ENCODE data around the gene ACSBG1.

The ACSBG1 gene

GRCh38 chr15:78201281-78202190 lies 32.8 kb downstream of the ACSBG1 start:
- no peak for DNase-seq

GRCh38 chr15:78200276-78200930 lies 34.0 kb downstream of the ACSBG1 start:
- DNase-seq, result no peak

GRCh38 chr15:78197632-78198031 lies 36.7 kb downstream of the ACSBG1 start:
- DNase-seq, result no peak

GRCh38 chr15:78195735-78196201 lies 38.6 kb downstream of the ACSBG1 start:
- peak; percentile 41 for DNase-seq

GRCh38 chr15:78194568-78194925 lies 39.8 kb downstream of the ACSBG1 start:
- DNase-seq, result no peak

GRCh38 chr15:78193731-78194567 lies 40.4 kb downstream of the ACSBG1 start:
- DNase-seq, result no peak

- no peak for DNase-seq
Measured at GRCh38 chr15:78192826-78193594, 41.4 kb downstream of the ACSBG1 start.

GRCh38 chr15:78182821-78183220 lies 51.5 kb downstream of the ACSBG1 start:
- DNase-seq, result no peak

- no peak for DNase-seq
Measured at GRCh38 chr15:78182336-78182700, 52.0 kb downstream of the ACSBG1 start.

GRCh38 chr15:78179906-78180305 lies 54.5 kb downstream of the ACSBG1 start:
- DNase-seq, result no peak

- DNase-seq, result no peak
Measured at GRCh38 chr15:78179286-78179840, 55.0 kb downstream of the ACSBG1 start.

GRCh38 chr15:78178064-78178463 lies 56.3 kb downstream of the ACSBG1 start:
- no peak for DNase-seq

GRCh38 chr15:78177447-78177873 lies 56.9 kb downstream of the ACSBG1 start:
- DNase-seq, result peak; percentile 31

GRCh38 chr15:78175330-78175729 lies 59.0 kb downstream of the ACSBG1 start:
- DNase-seq, result no peak

GRCh38 chr15:78174401-78174800 lies 60.0 kb downstream of the ACSBG1 start:
- DNase-seq, result no peak

- no peak for DNase-seq
Measured at GRCh38 chr15:78171864-78172472, 62.4 kb downstream of the ACSBG1 start.

GRCh38 chr15:78170848-78171773 lies 63.3 kb downstream of the ACSBG1 start:
- DNase-seq, result no peak

GRCh38 chr15:78168608-78169007 lies 65.8 kb downstream of the ACSBG1 start:
- no peak for DNase-seq

GRCh38 chr15:78167227-78167888 lies 67.0 kb downstream of the ACSBG1 start:
- DNase-seq, result no peak

- DNase-seq, result no peak
Measured at GRCh38 chr15:78164010-78164409, 70.4 kb downstream of the ACSBG1 start.
